Caco-2 (cell line): Measurements from ENCODE around the gene ADGRV1. TPM values are rescaled to one million over a fixed set of nuclear protein-coding genes. Genes with fewer than 3 reads are reported as not detected.

Source experiments
- BruUV-seq: library from RNA; stranded (reverse); fragments of 400-500 nt; replicated peaks from 2 replicates; lab custom pipeline; 2021; lab: Mats Ljungman, UMichigan
- CTCF ChIA-PET: fragments of 300-600 bp; sonication (Branson Sonifier 250); formaldehyde crosslinking; loops from one replicate; lab custom pipeline; 2022; ENCODE audit warnings: antibody characterized with exemption; lab: Charles Lee
- POLR2A ChIA-PET: fragments of 300-600 bp; sonication (Branson Sonifier 250); formaldehyde crosslinking; loops from one replicate; lab custom pipeline; 2022; ENCODE audit warnings: antibody characterized with exemption; lab: Charles Lee
- DNase-seq, 2 experiments: peaks; one replicate each; pipeline versions ENCODE4 v3.0.0 to v3.0.0-alpha.2; 2020 to 2022
- H3K27me3 ChIP-seq: replicated peaks from 2 replicates; pipeline ENCODE4 v1.6.0; 2011; ENCODE audit warnings: low read length; ENCODE audit not compliant: control insufficient read depth, insufficient read depth
- H3K36me3 ChIP-seq: 2 replicates; pipeline ENCODE4 v1.5.1; 2011; ENCODE audit warnings: low read length; ENCODE audit not compliant: control insufficient read depth, insufficient read depth
- H3K4me1 ChIP-seq: fragments of 250-450 bp; sonication (Bioruptor Pico); 2 replicates; pipeline ENCODE4 v1.5.1; 2020; ENCODE audit warnings: mild to moderate bottlenecking
- H3K4me3 ChIP-seq: 2 replicates; pipeline ENCODE4 v1.5.1; 2011; ENCODE audit warnings: low read depth, mild to moderate bottlenecking, control low read depth, low read length
- H3K9me3 ChIP-seq: fragments of 250-450 bp; sonication (Bioruptor Pico); 2 replicates; pipeline ENCODE4 v1.5.1; 2020; ENCODE audit warnings: mild to moderate bottlenecking, moderate library complexity
- H3K27ac Mint-ChIP-seq: one replicate; pipeline ENCODE4 v1.8.0; 2022; ENCODE audit warnings: mixed read lengths; ENCODE audit not compliant: unreplicated experiment
- H3K27me3 Mint-ChIP-seq: one replicate; pipeline ENCODE4 v1.8.0; 2022; ENCODE audit warnings: mixed read lengths; ENCODE audit not compliant: insufficient read depth, unreplicated experiment
- H3K36me3 Mint-ChIP-seq: one replicate; pipeline ENCODE4 v1.8.0; 2022; ENCODE audit warnings: mild to moderate bottlenecking, mixed read lengths; ENCODE audit not compliant: insufficient read depth, unreplicated experiment
- H3K4me1 Mint-ChIP-seq: one replicate; pipeline ENCODE4 v1.8.0; 2022; ENCODE audit warnings: low read depth, mixed read lengths; ENCODE audit not compliant: unreplicated experiment
- H3K4me3 Mint-ChIP-seq: one replicate; pipeline ENCODE4 v1.8.0; 2022; ENCODE audit warnings: mild to moderate bottlenecking, moderate library complexity, mixed read lengths; ENCODE audit not compliant: unreplicated experiment
- H3K9me3 Mint-ChIP-seq: one replicate; pipeline ENCODE4 v1.8.0; 2022; ENCODE audit warnings: mixed read lengths; ENCODE audit not compliant: unreplicated experiment
- intact Hi-C: fragments of 100-400 bp; cut with micrococcal nuclease; formaldehyde crosslinking; loops from one replicate; pipeline ENCODE4 v1.10.0; 2022; ENCODE audit not compliant: unreplicated experiment
- total RNA-seq: library from RNA; stranded (reverse); gene quantifications from 2 replicates; pipeline ENCODE4 v1.2.3, GENCODE V29; 2022
- TF ChIP-seq, protein P1 (sequence below), 2 experiments: fragments of 200-600 bp in 1 of 2; IDR thresholded peaks; 1 replicate in 1 of 2; 2 replicates in 1 of 2; pipeline versions ENCODE4 v1.5.1 to v1.8.0; 2011 to 2022; ENCODE audit warnings: antibody characterized with exemption in 1 of 2, control low read depth in 1 of 2, inconsistent platforms in 1 of 2, low read depth in 1 of 2, low read length in 1 of 2, mild to moderate bottlenecking in 1 of 2, moderate library complexity in 1 of 2; ENCODE audit not compliant: insufficient read depth in 1 of 2, severe bottlenecking in 1 of 2, unreplicated experiment in 1 of 2

The ADGRV1 gene
- total RNA-seq, 1 experiment from 2014 or later, result 23.2 TPM

DNA sequence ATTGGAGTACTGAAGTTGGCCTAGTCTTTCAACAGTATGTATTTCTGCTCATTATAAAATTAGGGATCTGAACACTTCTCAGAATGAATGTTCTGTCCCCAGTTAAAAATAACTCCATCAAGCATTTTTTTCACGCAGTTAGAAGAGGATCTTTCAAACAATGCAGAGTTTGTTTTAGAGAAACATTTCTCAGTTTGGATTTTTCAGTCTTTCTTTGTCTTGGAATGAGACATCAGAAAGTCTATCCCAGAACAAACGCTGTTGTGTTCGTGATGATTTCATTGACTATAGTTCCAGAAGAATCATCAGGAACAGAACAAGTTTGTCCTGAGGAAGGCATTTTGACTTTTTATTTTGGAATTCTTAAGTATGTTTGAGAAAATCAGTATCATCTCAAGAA lies 605.8 kb downstream of the ADGRV1 start:
- TF ChIP-seq, protein P1, sequence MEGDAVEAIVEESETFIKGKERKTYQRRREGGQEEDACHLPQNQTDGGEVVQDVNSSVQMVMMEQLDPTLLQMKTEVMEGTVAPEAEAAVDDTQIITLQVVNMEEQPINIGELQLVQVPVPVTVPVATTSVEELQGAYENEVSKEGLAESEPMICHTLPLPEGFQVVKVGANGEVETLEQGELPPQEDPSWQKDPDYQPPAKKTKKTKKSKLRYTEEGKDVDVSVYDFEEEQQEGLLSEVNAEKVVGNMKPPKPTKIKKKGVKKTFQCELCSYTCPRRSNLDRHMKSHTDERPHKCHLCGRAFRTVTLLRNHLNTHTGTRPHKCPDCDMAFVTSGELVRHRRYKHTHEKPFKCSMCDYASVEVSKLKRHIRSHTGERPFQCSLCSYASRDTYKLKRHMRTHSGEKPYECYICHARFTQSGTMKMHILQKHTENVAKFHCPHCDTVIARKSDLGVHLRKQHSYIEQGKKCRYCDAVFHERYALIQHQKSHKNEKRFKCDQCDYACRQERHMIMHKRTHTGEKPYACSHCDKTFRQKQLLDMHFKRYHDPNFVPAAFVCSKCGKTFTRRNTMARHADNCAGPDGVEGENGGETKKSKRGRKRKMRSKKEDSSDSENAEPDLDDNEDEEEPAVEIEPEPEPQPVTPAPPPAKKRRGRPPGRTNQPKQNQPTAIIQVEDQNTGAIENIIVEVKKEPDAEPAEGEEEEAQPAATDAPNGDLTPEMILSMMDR (IDR thresholded peaks at IDR 0.05; ENCODE audit: insufficient read depth in 1 of 2, low read depth in 1 of 2, low read length in 1 of 2, severe bottlenecking in 1 of 2, unreplicated experiment in 1 of 2), result no peak
- no peak overlapping the region for H3K27ac Mint-ChIP-seq
- H3K4me1 ChIP-seq, result peaks cover 33% of the 10 kb centered on the region
- ChIA-PET POLR2A (no interaction called here), CTCF (no interaction called here)
- H3K27me3 ChIP-seq, result no peaks in the 10 kb centered on the region
- no peaks in the 10 kb centered on the region for H3K9me3 Mint-ChIP-seq
- peaks cover 20% of the 10 kb centered on the region for H3K4me1 Mint-ChIP-seq
- no peaks in the 10 kb centered on the region for H3K36me3 ChIP-seq
- intact Hi-C loops, result no loop called here
- no peaks in the 10 kb centered on the region for H3K9me3 ChIP-seq
- peaks cover 9% of the 10 kb centered on the region for H3K36me3 Mint-ChIP-seq
- no peaks in the 10 kb centered on the region for H3K27me3 Mint-ChIP-seq
- H3K4me3 Mint-ChIP-seq, result no peak overlapping the region
- no peak for DNase-seq
- BruUV-seq, result no TSS peak
- H3K4me3 ChIP-seq, result no peak overlapping the region

DNA sequence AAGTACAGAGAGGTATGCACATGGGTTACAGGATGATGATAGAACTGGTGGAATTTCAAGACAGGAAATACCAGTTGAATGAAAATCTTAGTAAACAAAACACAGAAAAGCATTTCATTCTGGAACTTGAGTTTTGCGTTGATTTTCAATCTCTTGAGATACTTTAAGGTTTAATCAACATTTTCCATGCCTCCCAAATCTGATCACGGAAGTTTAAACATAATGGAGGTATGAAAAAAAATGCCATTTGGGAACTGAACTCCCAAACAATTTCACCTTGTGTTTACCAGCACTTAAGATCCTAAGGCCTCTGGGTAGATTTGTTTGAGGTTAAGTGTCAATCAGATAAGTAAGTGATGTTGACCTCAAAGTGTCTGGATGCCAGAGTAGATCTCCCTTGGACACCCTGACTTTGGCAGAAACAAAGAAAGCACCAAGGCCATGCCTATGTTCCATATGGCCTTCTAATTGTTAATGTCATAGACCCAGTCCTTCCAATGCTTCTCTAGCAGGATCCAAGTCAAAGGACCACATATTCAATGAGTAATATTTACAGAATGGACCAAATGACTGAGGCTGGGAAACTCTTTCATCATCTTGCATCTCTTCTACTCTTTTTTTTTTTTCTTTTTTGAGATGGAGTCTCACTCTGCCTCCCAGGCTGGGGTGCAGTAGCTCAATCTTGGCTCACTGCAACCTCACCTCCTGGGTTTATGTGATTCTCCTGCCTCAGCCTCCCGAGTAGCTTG lies 607.6 kb downstream of the ADGRV1 start:
- DNase-seq, result no peak
- BruUV-seq, result no TSS peak
- Mint-ChIP-seq H3K4me3 (no peak overlapping the region), H3K9me3 (no peaks in the 10 kb centered on the region), H3K4me1 (peaks cover 19% of the 10 kb centered on the region), H3K27ac (no peak overlapping the region), H3K27me3 (no peaks in the 10 kb centered on the region), H3K36me3 (peaks cover 9% of the 10 kb centered on the region)
- H3K9me3 ChIP-seq, result no peaks in the 10 kb centered on the region
- CTCF ChIA-PET, result no interaction called here
- H3K27me3 ChIP-seq, result no peaks in the 10 kb centered on the region
- no peaks in the 10 kb centered on the region for H3K36me3 ChIP-seq
- TF ChIP-seq, protein P1 (IDR thresholded peaks at IDR 0.05; ENCODE audit: insufficient read depth in 1 of 2, low read depth in 1 of 2, low read length in 1 of 2, severe bottlenecking in 1 of 2, unreplicated experiment in 1 of 2), result no peak
- POLR2A ChIA-PET, result no interaction called here
- H3K4me3 ChIP-seq, result no peak overlapping the region
- intact Hi-C loops, result no loop called here
- peaks cover 40% of the 10 kb centered on the region for H3K4me1 ChIP-seq

DNA sequence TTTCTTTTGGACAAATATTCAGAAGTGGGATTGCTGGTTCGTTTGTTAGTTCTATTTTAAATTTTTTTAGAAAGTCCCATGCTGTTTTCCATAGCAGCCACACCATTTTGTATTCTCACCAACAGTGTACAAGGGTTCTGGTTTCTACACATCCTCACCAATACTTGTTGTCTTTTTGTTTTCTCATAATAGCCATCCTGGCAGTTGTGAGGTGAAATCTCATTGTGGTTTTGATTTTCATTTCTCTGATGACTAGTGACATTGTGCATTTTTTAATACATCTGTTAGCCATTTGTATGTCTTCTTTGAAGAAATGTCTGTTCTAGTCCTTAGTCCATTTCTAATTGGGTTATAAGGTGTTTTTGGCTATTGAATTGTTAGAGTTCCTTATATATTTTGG lies 610.3 kb downstream of the ADGRV1 start:
- no peak overlapping the region for H3K4me3 Mint-ChIP-seq
- H3K4me3 ChIP-seq, result no peak overlapping the region
- TF ChIP-seq, protein P1 (IDR thresholded peaks at IDR 0.05; ENCODE audit: insufficient read depth in 1 of 2, low read depth in 1 of 2, low read length in 1 of 2, severe bottlenecking in 1 of 2, unreplicated experiment in 1 of 2), result no peak
- CTCF ChIA-PET, result no interaction called here
- H3K9me3 Mint-ChIP-seq, result no peaks in the 10 kb centered on the region
- no peaks in the 10 kb centered on the region for H3K36me3 ChIP-seq
- no peaks in the 10 kb centered on the region for H3K36me3 Mint-ChIP-seq
- H3K27me3 ChIP-seq, result no peaks in the 10 kb centered on the region
- H3K4me1 ChIP-seq, result peaks cover 17% of the 10 kb centered on the region
- DNase-seq, result no peak
- H3K4me1 Mint-ChIP-seq, result no peaks in the 10 kb centered on the region
- POLR2A ChIA-PET, result no interaction called here
- intact Hi-C loops, result no loop called here
- H3K27me3 Mint-ChIP-seq, result no peaks in the 10 kb centered on the region
- BruUV-seq, result no TSS peak
- no peak overlapping the region for H3K27ac Mint-ChIP-seq
- H3K9me3 ChIP-seq, result no peaks in the 10 kb centered on the region
